Astrocyte (in vitro differentiated cells and primary cell): ENCODE measurements around the gene NDUFC2. TPM values are rescaled to one million over a fixed set of nuclear protein-coding genes. Genes with fewer than 3 reads are reported as not detected.

Experiments
- DNase-seq: peaks from one replicate; pipeline ENCODE4 v3.0.0-alpha.2; 2010; ENCODE audit warnings: low read depth
- FAIRE-seq: peaks from 2 replicates; lab custom pipeline; 2011; peaks lifted over from hg19 to GRCh38; lab: Jason Lieb, UNC
- H2AFZ ChIP-seq: 2 replicates; pipeline ENCODE4 v1.6.0; 2012; ENCODE audit warnings: low read depth, low read length, inconsistent platforms
- H3K27ac ChIP-seq: 2 replicates; pipeline ENCODE4 v1.5.1; 2011; ENCODE audit warnings: low read depth, low read length, inconsistent platforms
- H3K27me3 ChIP-seq: 2 replicates; pipeline ENCODE4 v1.6.0; 2011; ENCODE audit warnings: low read length, inconsistent platforms; ENCODE audit not compliant: insufficient read depth
- H3K36me3 ChIP-seq: 2 replicates; pipeline ENCODE4 v1.5.1; 2011; ENCODE audit warnings: low read length, inconsistent platforms; ENCODE audit not compliant: insufficient read depth
- H3K4me1 ChIP-seq: 2 replicates; pipeline ENCODE4 v1.5.1; 2011; ENCODE audit warnings: low read length, inconsistent platforms; ENCODE audit not compliant: insufficient read depth
- H3K4me2 ChIP-seq: 2 replicates; pipeline ENCODE4 v1.6.0; 2012; ENCODE audit warnings: low read length, inconsistent platforms
- H3K4me3 ChIP-seq: 2 replicates; pipeline ENCODE4 v1.5.1; 2011; ENCODE audit warnings: low read depth, mild to moderate bottlenecking, low read length, inconsistent platforms; ENCODE audit not compliant: insufficient read depth
- H3K79me2 ChIP-seq: 2 replicates; pipeline ENCODE4 v1.6.0; 2012; ENCODE audit warnings: mild to moderate bottlenecking, low read length, inconsistent platforms; ENCODE audit not compliant: insufficient read depth
- H3K9ac ChIP-seq: 2 replicates; pipeline ENCODE4 v1.6.0; 2012; ENCODE audit warnings: mild to moderate bottlenecking, low read length, inconsistent platforms
- H3K9me3 ChIP-seq: 2 replicates; pipeline ENCODE4 v1.5.1; 2012; ENCODE audit warnings: low read depth, mild to moderate bottlenecking, low read length, inconsistent platforms; ENCODE audit not compliant: insufficient read depth
- H4K20me1 ChIP-seq: 2 replicates; pipeline ENCODE4 v1.6.0; 2012; ENCODE audit warnings: low read length, inconsistent platforms; ENCODE audit not compliant: insufficient read depth
- H3K27ac Mint-ChIP-seq: one replicate; pipeline ENCODE4 v1.8.0; 2021; ENCODE audit warnings: mild to moderate bottlenecking, mixed read lengths; ENCODE audit not compliant: unreplicated experiment
- H3K27me3 Mint-ChIP-seq: one replicate; pipeline ENCODE4 v1.8.0; 2021; ENCODE audit warnings: low read depth, mixed read lengths; ENCODE audit not compliant: unreplicated experiment
- H3K36me3 Mint-ChIP-seq: one replicate; pipeline ENCODE4 v1.8.0; 2021; ENCODE audit warnings: low read depth, mixed read lengths; ENCODE audit not compliant: unreplicated experiment
- H3K4me1 Mint-ChIP-seq: one replicate; pipeline ENCODE4 v1.8.0; 2021; ENCODE audit warnings: low read depth, mixed read lengths; ENCODE audit not compliant: unreplicated experiment
- H3K4me3 Mint-ChIP-seq: one replicate; pipeline ENCODE4 v1.8.0; 2021; ENCODE audit warnings: mild to moderate bottlenecking, moderate library complexity, mixed read lengths; ENCODE audit not compliant: unreplicated experiment
- H3K9me3 Mint-ChIP-seq: one replicate; pipeline ENCODE4 v1.8.0; 2021; ENCODE audit warnings: mild to moderate bottlenecking, mixed read lengths; ENCODE audit not compliant: unreplicated experiment
- EZH2 ChIP-seq: IDR thresholded peaks from 2 replicates; pipeline ENCODE4 v1.6.1; 2012; ENCODE audit warnings: mild to moderate bottlenecking, low read length, inconsistent platforms; ENCODE audit not compliant: insufficient read depth
- total RNA-seq: library from RNA; stranded (reverse); gene quantifications from 2 replicates; pipeline ENCODE4 v1.2.1, GENCODE V29; 2021
- TF ChIP-seq, protein P1 (sequence below): IDR thresholded peaks from 2 replicates; pipeline ENCODE4 v1.5.1; 2011; ENCODE audit warnings: low read depth, mild to moderate bottlenecking, inconsistent platforms, low read length, moderate library complexity; ENCODE audit not compliant: insufficient read depth

NDUFC2 gene
- total RNA-seq, 1 donor from 2014 or later: 285 TPM

DNA sequence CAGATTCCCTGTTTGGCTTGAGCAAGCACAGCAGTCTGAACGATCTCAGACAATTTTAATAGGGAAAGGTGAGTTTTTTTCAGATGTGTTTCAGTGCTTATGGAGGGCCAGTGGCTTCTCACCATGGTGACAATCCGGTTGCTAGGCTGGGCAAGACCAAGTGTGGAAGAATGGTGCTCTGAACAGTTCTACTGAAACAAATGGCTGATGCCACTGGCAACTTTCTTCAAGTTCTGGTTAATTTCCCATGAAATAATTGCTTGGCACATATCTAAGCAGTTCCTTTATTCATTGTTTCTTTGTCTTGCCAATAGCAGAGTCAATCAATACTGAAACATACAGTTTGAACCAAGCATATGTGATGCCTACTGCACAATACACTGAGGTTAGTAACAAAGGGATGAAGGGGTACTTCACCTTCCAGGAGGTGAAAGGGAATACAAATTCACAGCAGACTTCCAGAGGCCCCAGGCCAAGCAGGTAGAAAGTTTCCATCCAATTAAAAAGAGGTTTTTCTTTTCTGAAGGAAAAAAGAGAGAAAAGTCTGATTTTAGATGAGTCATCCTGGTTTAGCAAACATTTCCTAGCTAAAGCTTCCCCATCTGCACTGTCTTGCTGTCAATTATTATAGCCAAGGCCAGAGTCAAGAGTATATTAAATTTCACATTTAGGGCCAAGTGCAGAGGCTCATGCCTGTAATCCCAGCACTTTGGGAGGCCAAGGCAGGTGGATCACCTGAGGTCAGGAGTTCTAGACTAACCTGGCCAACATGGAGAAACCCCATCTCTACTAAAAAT is 21.2 kb upstream of the NDUFC2 start:
- H3K27me3 Mint-ChIP-seq: no peaks in the 10 kb centered on the region
- DNase-seq (peak; percentile 20), FAIRE-seq (no peak)
- no peak overlapping the region for H3K9ac ChIP-seq
- peaks cover 2% of the 10 kb centered on the region for H3K36me3 Mint-ChIP-seq
- peaks cover 5% of the 10 kb centered on the region for H3K4me1 Mint-ChIP-seq
- H3K4me1 ChIP-seq: no peaks in the 10 kb centered on the region
- H3K9me3 ChIP-seq: no peaks in the 10 kb centered on the region
- no peaks in the 10 kb centered on the region for H3K79me2 ChIP-seq
- H3K27me3 ChIP-seq: no peaks in the 10 kb centered on the region
- H3K4me2 ChIP-seq: no peak overlapping the region
- peaks cover 22% of the 10 kb centered on the region for H3K36me3 ChIP-seq
- peak overlapping the region; percentile 42 for H3K27ac Mint-ChIP-seq
- H3K4me3 ChIP-seq: no peak overlapping the region
- no peaks in the 10 kb centered on the region for H3K9me3 Mint-ChIP-seq
- no peak overlapping the region for H3K27ac ChIP-seq
- no peak for TF ChIP-seq EZH2
- TF ChIP-seq, protein P1, sequence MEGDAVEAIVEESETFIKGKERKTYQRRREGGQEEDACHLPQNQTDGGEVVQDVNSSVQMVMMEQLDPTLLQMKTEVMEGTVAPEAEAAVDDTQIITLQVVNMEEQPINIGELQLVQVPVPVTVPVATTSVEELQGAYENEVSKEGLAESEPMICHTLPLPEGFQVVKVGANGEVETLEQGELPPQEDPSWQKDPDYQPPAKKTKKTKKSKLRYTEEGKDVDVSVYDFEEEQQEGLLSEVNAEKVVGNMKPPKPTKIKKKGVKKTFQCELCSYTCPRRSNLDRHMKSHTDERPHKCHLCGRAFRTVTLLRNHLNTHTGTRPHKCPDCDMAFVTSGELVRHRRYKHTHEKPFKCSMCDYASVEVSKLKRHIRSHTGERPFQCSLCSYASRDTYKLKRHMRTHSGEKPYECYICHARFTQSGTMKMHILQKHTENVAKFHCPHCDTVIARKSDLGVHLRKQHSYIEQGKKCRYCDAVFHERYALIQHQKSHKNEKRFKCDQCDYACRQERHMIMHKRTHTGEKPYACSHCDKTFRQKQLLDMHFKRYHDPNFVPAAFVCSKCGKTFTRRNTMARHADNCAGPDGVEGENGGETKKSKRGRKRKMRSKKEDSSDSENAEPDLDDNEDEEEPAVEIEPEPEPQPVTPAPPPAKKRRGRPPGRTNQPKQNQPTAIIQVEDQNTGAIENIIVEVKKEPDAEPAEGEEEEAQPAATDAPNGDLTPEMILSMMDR: no peak
- no peak overlapping the region for H3K4me3 Mint-ChIP-seq
- H4K20me1 ChIP-seq: no peaks in the 10 kb centered on the region
- H2AFZ ChIP-seq: no peak overlapping the region

DNA sequence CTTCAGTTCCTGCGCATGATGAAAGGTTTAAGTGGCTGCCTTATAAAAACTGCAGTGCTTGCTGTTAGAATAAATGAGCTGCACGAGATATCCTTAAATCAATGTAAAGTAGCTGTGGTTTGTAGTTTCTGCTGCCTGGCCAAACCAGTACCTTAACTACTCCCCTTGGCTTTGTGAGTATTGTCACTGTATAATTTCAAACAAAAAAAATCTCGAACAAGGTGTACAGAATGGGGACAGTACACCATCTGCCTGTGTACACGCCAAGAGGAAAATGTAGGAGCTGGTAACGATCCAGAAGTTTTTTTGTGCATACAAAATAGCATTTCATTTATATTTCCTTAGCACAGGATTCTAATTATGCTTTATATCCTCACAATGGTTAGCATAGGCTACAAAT is 20.6 kb upstream of the NDUFC2 start:
- Histone ChIP-seq H3K9me3 (no peaks in the 10 kb centered on the region), H3K27me3 (no peaks in the 10 kb centered on the region), H3K79me2 (no peaks in the 10 kb centered on the region), H3K4me3 (no peak overlapping the region), H4K20me1 (no peaks in the 10 kb centered on the region), H3K36me3 (peaks cover 22% of the 10 kb centered on the region), H3K27ac (no peak overlapping the region), H2AFZ (no peak overlapping the region), H3K4me1 (no peaks in the 10 kb centered on the region), H3K9ac (no peak overlapping the region), H3K4me2 (no peak overlapping the region)
- FAIRE-seq: no peak
- no peaks in the 10 kb centered on the region for H3K27me3 Mint-ChIP-seq
- no peak for TF ChIP-seq EZH2
- TF ChIP-seq, protein P1: no peak
- DNase-seq: no peak
- no peaks in the 10 kb centered on the region for H3K9me3 Mint-ChIP-seq
- no peak overlapping the region for H3K27ac Mint-ChIP-seq
- H3K36me3 Mint-ChIP-seq: peaks cover 2% of the 10 kb centered on the region
- H3K4me3 Mint-ChIP-seq: no peak overlapping the region
- H3K4me1 Mint-ChIP-seq: peaks cover 5% of the 10 kb centered on the region

DNA sequence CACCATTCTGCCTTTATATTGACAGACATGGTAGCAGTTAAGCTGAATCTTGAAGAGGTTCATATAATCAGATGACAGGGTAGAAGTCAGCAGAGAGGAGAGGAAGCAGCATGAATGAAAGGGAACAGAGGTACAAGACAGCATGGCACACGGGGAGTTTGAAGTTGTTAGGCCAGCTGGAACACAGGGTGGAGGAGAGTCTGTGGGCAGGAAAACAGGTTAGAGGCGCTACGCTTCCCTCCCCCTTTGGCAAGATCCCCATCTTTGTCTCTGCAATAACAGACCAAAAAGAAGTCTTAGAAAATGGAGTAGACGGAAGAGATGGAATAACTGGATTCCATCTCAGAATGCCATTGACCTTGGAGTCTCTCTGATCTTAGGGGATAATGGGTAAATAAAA is 20.0 kb upstream of the NDUFC2 start:
- Histone ChIP-seq H3K4me2 (no peak overlapping the region), H3K27ac (no peak overlapping the region), H4K20me1 (no peaks in the 10 kb centered on the region), H3K4me1 (no peaks in the 10 kb centered on the region), H3K79me2 (no peaks in the 10 kb centered on the region), H3K4me3 (no peak overlapping the region), H3K27me3 (no peaks in the 10 kb centered on the region), H3K9ac (no peak overlapping the region), H2AFZ (no peak overlapping the region), H3K36me3 (peaks cover 25% of the 10 kb centered on the region), H3K9me3 (no peaks in the 10 kb centered on the region)
- no peak for TF ChIP-seq EZH2
- TF ChIP-seq, protein P1: no peak
- no peaks in the 10 kb centered on the region for H3K9me3 Mint-ChIP-seq
- peaks cover 5% of the 10 kb centered on the region for H3K4me1 Mint-ChIP-seq
- H3K36me3 Mint-ChIP-seq: peaks cover 6% of the 10 kb centered on the region
- no peak overlapping the region for H3K4me3 Mint-ChIP-seq
- no peak for FAIRE-seq
- DNase-seq: no peak
- no peak overlapping the region for H3K27ac Mint-ChIP-seq
- H3K27me3 Mint-ChIP-seq: no peaks in the 10 kb centered on the region
